GM12878 (cell line): Measurements from ENCODE around the gene EPHA2. TPM values are rescaled to one million over a fixed set of nuclear protein-coding genes. Genes with fewer than 3 reads are reported as not detected.
A peak's percentile ranks its signal among the peaks of the same experiment; 100 is the strongest.

ENCODE experiments used
- ATAC-seq: fragments of 200-7000 bp; cut with Tn5 transposase; 3 replicates; pipeline ENCODE4 v1.9.1; 2020; ENCODE audit warnings: mild to moderate bottlenecking, moderate library complexity
- BruUV-seq: library from RNA; stranded (reverse); fragments of 400-500 nt; replicated peaks from 2 replicates; lab custom pipeline; 2021; lab: Mats Ljungman, UMichigan
- CTCF ChIA-PET: fragments of 300-600 bp; sonication (Branson Sonifier 250); formaldehyde crosslinking; extraction: SDS; loops from one replicate; lab custom pipeline; 2021; ENCODE audit warnings: inconsistent platforms; lab: Yijun Ruan, JAX
- POLR2A ChIA-PET: fragments of 350-600 bp; formaldehyde crosslinking; extraction: SDS; loops from one replicate; lab custom pipeline; 2021; ENCODE audit warnings: inconsistent platforms; lab: Charles Lee
- RAD21 ChIA-PET: fragments of 300-600 bp; sonication (Branson Sonifier 250); formaldehyde crosslinking; loops from one replicate; lab custom pipeline; 2023; ENCODE audit warnings: antibody characterized with exemption; ENCODE audit not compliant: unreplicated experiment; lab: Charles Lee
- SMC1A ChIA-PET: fragments of 300-600 bp; sonication (Branson Sonifier 250); formaldehyde crosslinking; loops from one replicate; lab custom pipeline; 2023; ENCODE audit not compliant: unreplicated experiment, uncharacterized antibody; lab: Charles Lee
- DNase-seq: peaks from one replicate; pipeline ENCODE4 v3.0.0-alpha.2; 2011; ENCODE audit warnings: low read depth, low spot score
- FAIRE-seq: peaks from 3 replicates; lab custom pipeline; 2011; peaks lifted over from hg19 to GRCh38; lab: Jason Lieb, UNC
- H2AFZ ChIP-seq: 2 replicates; pipeline ENCODE4 v1.6.0; 2011; ENCODE audit warnings: low read depth, low read length, control low read depth; ENCODE audit not compliant: control insufficient read depth
- H3K27ac ChIP-seq: 2 replicates; pipeline ENCODE4 v1.5.1; 2011; ENCODE audit warnings: control low read depth; ENCODE audit not compliant: control insufficient read depth, insufficient read depth
- H3K27me3 ChIP-seq, 2 experiments: replicated peaks in 1 of 2; 2 replicates each; pipeline versions ENCODE4 v1.6.0 to v1.6.1; 2011; ENCODE audit warnings: low read length in 1 of 2; ENCODE audit not compliant: control insufficient read depth in 2 of 2, insufficient read depth in 2 of 2
- H3K36me3 ChIP-seq, 2 experiments: 2 replicates each; pipeline ENCODE4 v1.5.1; 2011; ENCODE audit warnings: low read length in 1 of 2; ENCODE audit not compliant: control insufficient read depth in 2 of 2, insufficient read depth in 2 of 2
- H3K4me1 ChIP-seq: 2 replicates; pipeline ENCODE4 v1.6.1; 2011; ENCODE audit warnings: mild to moderate bottlenecking, low read length, moderate library complexity, mixed read lengths; ENCODE audit not compliant: control insufficient read depth, insufficient read depth
- H3K4me2 ChIP-seq: 2 replicates; pipeline ENCODE4 v1.6.0; 2011; ENCODE audit warnings: control low read depth; ENCODE audit not compliant: control insufficient read depth, insufficient read depth
- H3K4me3 ChIP-seq: fragments of 200-600 bp; sonication (generic); 2 replicates; pipeline ENCODE4 v1.5.1; 2016
- H3K79me2 ChIP-seq: 2 replicates; pipeline ENCODE4 v1.6.0; 2011; ENCODE audit warnings: low read length; ENCODE audit not compliant: control insufficient read depth, insufficient read depth
- H3K9ac ChIP-seq: 2 replicates; pipeline ENCODE4 v1.8.0; 2011; ENCODE audit warnings: low read length, control low read depth, mixed read lengths; ENCODE audit not compliant: control insufficient read depth, insufficient read depth
- H3K9me3 ChIP-seq: replicated peaks from 3 replicates; pipeline ENCODE4 v1.5.1; 2011; ENCODE audit warnings: mild to moderate bottlenecking, low read length; ENCODE audit not compliant: control insufficient read depth, insufficient read depth
- H4K20me1 ChIP-seq: 2 replicates; pipeline ENCODE4 v1.6.0; 2011; ENCODE audit not compliant: control insufficient read depth, insufficient read depth
- BACH1 ChIP-seq: fragments of 450-650 bp; IDR thresholded peaks from 2 replicates; pipeline ENCODE4 v1.6.1; 2017; ENCODE audit warnings: mild to moderate bottlenecking, borderline replicate concordance
- BCL3 ChIP-seq: IDR thresholded peaks from 2 replicates; pipeline ENCODE4 v1.6.1; 2011; ENCODE audit warnings: borderline replicate concordance, low read depth, mild to moderate bottlenecking, moderate library complexity, low read length; ENCODE audit not compliant: insufficient read depth, poor library complexity, severe bottlenecking
- ESRRA ChIP-seq: IDR thresholded peaks from 2 replicates; pipeline ENCODE4 v1.6.1; 2012; ENCODE audit warnings: mild to moderate bottlenecking, low read length, improper control_type of control experiment
- HDAC6 ChIP-seq: fragments of 200-600 bp; sonication (generic); IDR thresholded peaks from one replicate; pipeline ENCODE4 v1.8.0; 2017; ENCODE audit warnings: antibody characterized with exemption; ENCODE audit not compliant: unreplicated experiment
- NFIC ChIP-seq: IDR thresholded peaks from 2 replicates; pipeline ENCODE4 v1.6.1; 2012; ENCODE audit warnings: low read depth, mild to moderate bottlenecking, inconsistent platforms, low read length, moderate library complexity
- POLR2A ChIP-seq: IDR thresholded peaks from 2 replicates; pipeline ENCODE4 v1.6.1; 2011; ENCODE audit warnings: low read depth, mild to moderate bottlenecking, low read length
- RCOR1 ChIP-seq: conservative IDR thresholded peaks from 2 replicates; pipeline ENCODE4 v1.6.1; 2012; ENCODE audit warnings: low read depth, low read length, improper control_type of control experiment
- RUNX3 ChIP-seq: IDR thresholded peaks from 2 replicates; pipeline ENCODE4 v1.6.1; 2012; ENCODE audit warnings: low read length, inconsistent platforms
- SIN3A ChIP-seq: IDR thresholded peaks from 2 replicates; pipeline ENCODE4 v1.6.1; 2012; ENCODE audit warnings: low read depth, low read length, improper control_type of control experiment
- SP1 ChIP-seq: IDR thresholded peaks from one replicate; pipeline ENCODE4 v1.6.1; 2011; ENCODE audit warnings: low read depth, low read length
- TAF1 ChIP-seq: IDR thresholded peaks from 2 replicates; pipeline ENCODE4 v1.6.1; 2011; ENCODE audit warnings: mild to moderate bottlenecking, low read depth, low read length, borderline replicate concordance
- TCF12 ChIP-seq: IDR thresholded peaks from 2 replicates; pipeline ENCODE4 v1.6.1; 2011; ENCODE audit warnings: low read depth, mild to moderate bottlenecking, low read length
- WGBS: methylation state at CpG from one replicate; pipeline ENCODE4 v1.1.6; 2016; ENCODE audit warnings: low lambda C conversion rate; ENCODE audit not compliant: insufficient replicate concordance, insufficient coverage; ENCODE audit errors: missing lambda C conversion rate; 5-methylcytosine and 5-hydroxymethylcytosine counted together
- in situ Hi-C: fragments of 300-500 bp; cut with MboI; formaldehyde crosslinking; loops from 9 replicates; pipeline ENCODE4 v1.14.3; 2018; ENCODE audit warnings: mixed read lengths
- intact Hi-C: fragments of 100-400 bp; cut with micrococcal nuclease; formaldehyde crosslinking; loops from one replicate; pipeline ENCODE4 v1.14.2; 2022; ENCODE audit not compliant: unreplicated experiment
- polyA plus RNA-seq, 11 experiments: library from polyadenylated mRNA; depleted of rRNA in 4 of 11; unstranded in 6 of 11; stranded (reverse) in 5 of 11; fragments of >200 nt; fragmentation: Nextera tagmentation in 4 of 11; fragmentation: Illumina TruSeq in 1 of 11; extraction: Ambion mirVana in 4 of 11; extraction: Trizol in 1 of 11; gene quantifications; 1 replicate in 1 of 11; 2 replicates in 10 of 11; pipeline versions ENCODE4 v1.2.1 to v1.2.3, GENCODE V29; 2011 to 2016; ENCODE audit warnings: inconsistent platforms in 2 of 11, missing spikeins in 2 of 11, low read depth in 1 of 11
- total RNA-seq, 4 experiments: library from RNA; depleted of rRNA in 3 of 4; stranded (reverse); fragments of >200 nt in 3 of 4; fragmentation: Illumina TruSeq in 1 of 4; extraction: Trizol in 1 of 4; gene quantifications; 2 replicates each; pipeline versions ENCODE4 v1.2.1 to v1.2.3, GENCODE V29; 2013 to 2021

Gene EPHA2
- total and polyA plus RNA-seq, 10 of the 15 experiments (the other 5 are each of a cell fraction or from before 2014, with no cell fraction given) = 0.04 to 0.51 (median 0.23) TPM; not detected in 2

DNA sequence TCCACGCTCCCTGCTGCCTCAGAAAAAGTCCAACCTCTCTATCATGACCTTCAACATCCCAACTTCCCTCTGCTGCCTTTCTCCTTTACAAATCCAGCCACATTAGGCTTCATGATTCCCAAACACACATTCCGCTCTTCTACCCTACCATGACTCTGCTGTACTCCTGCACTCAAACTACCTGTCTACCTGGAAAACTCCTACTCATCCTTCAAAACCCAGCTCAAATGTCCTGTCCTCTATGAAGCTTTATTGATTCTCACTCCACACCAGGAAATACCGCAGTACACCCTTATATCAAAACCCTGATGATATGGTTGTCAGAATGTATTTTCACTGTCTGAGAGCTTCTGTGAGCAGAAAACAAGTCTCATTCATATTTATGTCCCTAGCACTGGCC lies 47.7 kb upstream of the EPHA2 start:
- H2AFZ ChIP-seq = no peak overlapping the region
- no peaks in the 10 kb centered on the region for H3K36me3 ChIP-seq
- no peak overlapping the region for H3K4me2 ChIP-seq
- no peaks in the 10 kb centered on the region for H3K9me3 ChIP-seq
- POLR2A ChIA-PET = interaction anchor here (1.9 kb wide), 1 partner anchor 14 kb away, joined by 4 read pairs; no protein-coding TSS in a partner anchor
- peaks cover 4% of the 10 kb centered on the region; the same call in 1 of the 2 replicates for H3K4me1 ChIP-seq
- H3K27me3 ChIP-seq = no peaks in the 10 kb centered on the region
- FAIRE-seq (no peak), DNase-seq (no peak)
- 72% methylated on average over 3 of the region's 3 CpGs for WGBS
- RAD21 ChIA-PET = no interaction called here
- no peak overlapping the region for H3K27ac ChIP-seq
- no peaks in the 10 kb centered on the region for H3K79me2 ChIP-seq
- H3K4me3 ChIP-seq = no peak overlapping the region
- SMC1A ChIA-PET = interaction anchor here (0.5 to 0.6 kb wide), 2 partner anchors 17 to 90 kb away, joined by 3 read pairs; no protein-coding TSS in a partner anchor
- in situ Hi-C loops = no loop called here
- CTCF ChIA-PET = interaction anchor here (1.2 to 3.4 kb wide), 6 partner anchors 9 to 160 kb away, joined by 3 to 18 read pairs (median 4); partner anchors contain the start of gene ARHGEF19
- no peak for TF ChIP-seq POLR2A
- TF ChIP-seq SIN3A = no peak
- TF ChIP-seq RUNX3 = no peak
- TF ChIP-seq RCOR1 = no peak
- no peak for TF ChIP-seq HDAC6
- no peak for TF ChIP-seq TCF12
- no peak for TF ChIP-seq BCL3
- TF ChIP-seq TAF1 = no peak
- TF ChIP-seq ESRRA = no peak
- TF ChIP-seq BACH1 = no peak
- no peak for TF ChIP-seq NFIC
- TF ChIP-seq SP1 = no peak
- TF ChIP-seq, all 136 proteins: peak for 0
- Histone ChIP-seq H4K20me1 (no peaks in the 10 kb centered on the region), H3K9ac (no peak overlapping the region)
- intact Hi-C loops = no loop called here
- BruUV-seq = TSS peak; percentile 48
- no peak for ATAC-seq
